Brain microvascular endothelial cell (primary cell): Measurements from ENCODE around the gene RNGTT.

Source experiments
- DNase-seq: peaks from one replicate; pipeline ENCODE4 v3.0.0-alpha.2; 2020
- H3K27ac ChIP-seq: fragments of 250-450 bp; sonication (Bioruptor Pico); 2 replicates; pipeline ENCODE4 v1.5.1; 2020; ENCODE audit warnings: mild to moderate bottlenecking, moderate library complexity
- H3K27me3 ChIP-seq: fragments of 250-450 bp; sonication (Bioruptor Pico); replicated peaks from 2 replicates; pipeline ENCODE4 v1.5.1; 2020; ENCODE audit warnings: mild to moderate bottlenecking
- H3K36me3 ChIP-seq: fragments of 250-450 bp; sonication (Bioruptor Pico); replicated peaks from 2 replicates; pipeline ENCODE4 v1.5.1; 2020; ENCODE audit warnings: mild to moderate bottlenecking
- H3K4me3 ChIP-seq: 2 replicates; pipeline ENCODE4 v1.5.1; 2011; ENCODE audit warnings: low read depth, mild to moderate bottlenecking, control low read depth, low read length, moderate library complexity
- CTCF ChIP-seq: IDR thresholded peaks from 2 replicates; pipeline ENCODE4 v1.5.1; 2011; ENCODE audit warnings: low read depth, mild to moderate bottlenecking, moderate library complexity, low read length, control low read depth, inconsistent platforms; ENCODE audit errors: missing control alignments
- in situ Hi-C: cut with HindIII; loops from 2 replicates; pipeline ENCODE4 v1.10.0; 2017; ENCODE audit warnings: low sequenced_read_pairs, low pct_ligation_motif_present

Gene RNGTT

GRCh38 chr6:88877893-88878292 is 85.5 kb downstream of the RNGTT start:
- Histone ChIP-seq H3K4me3 (no peak overlapping the region), H3K27ac (no peak overlapping the region), H3K36me3 (no peaks in the 10 kb centered on the region), H3K27me3 (no peaks in the 10 kb centered on the region)
- DNase-seq = no peak
- no peak for TF ChIP-seq CTCF
- in situ Hi-C loops = no loop called here

GRCh38 chr6:88872962-88873361 is 90.5 kb downstream of the RNGTT start:
- DNase-seq = no peak
- TF ChIP-seq CTCF = no peak
- in situ Hi-C loops = no loop called here
- H3K27ac ChIP-seq = no peak overlapping the region
- no peaks in the 10 kb centered on the region for H3K27me3 ChIP-seq
- no peaks in the 10 kb centered on the region for H3K36me3 ChIP-seq
- no peak overlapping the region for H3K4me3 ChIP-seq

DNA sequence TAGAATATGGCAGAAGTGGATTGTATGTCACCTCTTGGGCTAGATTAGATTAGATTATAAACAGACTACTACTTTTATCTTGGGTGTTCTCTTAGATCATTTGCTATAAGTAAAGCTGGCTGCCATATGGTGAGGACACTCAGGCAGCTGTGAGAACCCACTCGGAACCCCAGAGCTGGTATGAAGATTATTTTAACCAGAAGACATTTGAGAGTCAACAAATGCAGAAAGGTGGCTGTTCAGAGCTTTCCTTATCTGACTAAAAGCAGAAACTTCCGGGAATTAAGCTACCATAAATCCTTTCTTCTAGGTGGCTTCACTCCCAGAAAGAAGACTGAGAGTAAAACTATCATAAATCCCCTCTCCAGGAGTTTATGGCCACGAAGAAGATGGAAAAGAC is 91.9 kb downstream of the RNGTT start:
- no peak overlapping the region for H3K27ac ChIP-seq
- DNase-seq = no peak
- H3K4me3 ChIP-seq = no peak overlapping the region
- no peak for TF ChIP-seq CTCF
- H3K36me3 ChIP-seq = no peaks in the 10 kb centered on the region
- in situ Hi-C loops = no loop called here
- H3K27me3 ChIP-seq = no peaks in the 10 kb centered on the region

GRCh38 chr6:88870717-88871330 is 92.6 kb downstream of the RNGTT start:
- TF ChIP-seq CTCF = peak; percentile 53
- Histone ChIP-seq H3K4me3 (no peak overlapping the region), H3K36me3 (no peaks in the 10 kb centered on the region), H3K27me3 (no peaks in the 10 kb centered on the region), H3K27ac (no peak overlapping the region)
- in situ Hi-C loops = no loop called here
- DNase-seq = peak; percentile 63

DNA sequence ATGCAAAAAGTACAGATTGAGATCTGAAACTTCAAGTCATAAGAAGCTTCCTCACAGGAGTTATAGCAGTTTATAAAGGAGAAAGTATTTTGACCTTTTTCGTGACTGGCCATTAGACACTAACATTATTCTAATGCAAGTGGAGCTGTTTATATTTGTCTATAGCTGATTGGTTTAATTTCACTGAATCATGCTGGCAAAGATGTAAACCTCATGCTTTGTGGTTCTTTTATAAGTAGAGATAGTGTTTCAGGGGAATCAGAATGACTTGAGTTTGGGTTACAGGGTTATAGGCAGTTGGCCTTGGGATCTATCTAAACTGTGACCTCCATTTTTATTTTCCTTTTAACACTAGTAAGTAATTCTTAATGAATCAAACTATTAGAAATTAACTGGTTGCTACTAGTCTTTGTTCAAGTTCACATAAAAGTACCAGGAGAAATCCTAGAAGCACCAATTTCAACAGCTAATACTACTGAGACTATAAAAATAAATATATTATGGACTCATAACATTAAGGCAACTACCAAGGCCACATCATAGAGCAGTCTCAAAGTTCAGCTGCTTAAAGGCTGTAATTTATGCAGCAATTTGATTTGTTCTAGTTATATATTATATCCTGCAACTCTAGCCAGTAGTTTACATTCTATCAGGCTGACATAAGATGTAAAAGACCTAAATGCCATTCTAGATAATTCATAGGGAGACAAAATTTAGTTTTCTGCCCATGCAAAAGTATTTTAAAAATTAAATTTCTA is 94.0 kb downstream of the RNGTT start:
- no peak for DNase-seq
- no peak for TF ChIP-seq CTCF
- H3K27me3 ChIP-seq = no peaks in the 10 kb centered on the region
- H3K27ac ChIP-seq = peak overlapping the region; percentile 80
- in situ Hi-C loops = no loop called here
- H3K36me3 ChIP-seq = no peaks in the 10 kb centered on the region
- H3K4me3 ChIP-seq = no peak overlapping the region
